Mononuclear cell (primary cell): ENCODE results near the gene KBTBD13. TPM values are rescaled to one million over a fixed set of nuclear protein-coding genes. Genes with fewer than 3 reads are reported as not detected.
"Not testable (repeated sequence)": the region's sequence is repeated elsewhere in the genome, so short reads cannot be mapped to it uniquely, and the experiment has no call there.

ENCODE experiments used
- H3K27me3 ChIP-seq: 2 replicates; pipeline ENCODE4 v1.6.0; 2011; ENCODE audit warnings: low read length, control low read depth; ENCODE audit not compliant: insufficient read depth
- H3K4me1 ChIP-seq: 2 replicates; pipeline ENCODE4 v1.5.1; 2011; ENCODE audit warnings: mild to moderate bottlenecking, low read length, control low read depth; ENCODE audit not compliant: insufficient read depth
- H3K4me3 ChIP-seq: 2 replicates; pipeline ENCODE4 v1.5.1; 2011; ENCODE audit warnings: mild to moderate bottlenecking, low read length, moderate library complexity
- H3K9me3 ChIP-seq: 2 replicates; pipeline ENCODE4 v1.5.1; 2011; ENCODE audit warnings: low read depth, mild to moderate bottlenecking, control low read depth, low read length
- total RNA-seq: library from RNA; depleted of rRNA; stranded (reverse); fragments of >200 nt; gene quantifications from one replicate; pipeline ENCODE4 v1.2.3, GENCODE V29; 2012

KBTBD13 gene
- total RNA-seq, 1 donor, result under 0.01 TPM

DNA sequence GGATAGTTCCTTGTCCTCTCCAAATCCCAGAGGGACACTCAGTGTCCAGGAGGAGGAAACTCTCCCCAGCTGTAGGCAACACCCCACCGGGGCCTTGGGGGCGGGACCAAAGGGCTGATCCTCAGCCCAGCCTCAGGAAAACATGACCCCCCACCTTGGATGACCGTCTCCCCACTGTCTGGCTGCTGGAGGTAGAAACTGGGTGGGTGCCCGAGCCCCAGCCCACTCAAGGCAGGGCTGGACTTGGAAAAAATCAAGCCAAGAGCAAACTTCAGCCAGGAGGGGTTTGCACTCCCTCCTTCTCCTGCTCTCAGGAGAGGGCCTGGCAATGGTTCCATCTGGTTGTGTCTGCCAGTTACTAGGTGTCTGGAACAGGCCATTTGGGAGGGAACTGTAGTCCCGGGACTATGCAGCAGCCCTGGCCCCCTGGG is 5.2 kb upstream of the KBTBD13 start:
- Histone ChIP-seq H3K4me1 (no peaks in the 10 kb centered on the region), H3K9me3 (no peaks in the 10 kb centered on the region), H3K27me3 (peaks cover 22% of the 10 kb centered on the region), H3K4me3 (no peak overlapping the region)

- no peaks in the 10 kb centered on the region for H3K9me3 ChIP-seq
Measured at GRCh38 chr15:65072027-65072426, 4.5 kb upstream of the KBTBD13 start.

GRCh38 chr15:65072617-65073016 is 3.9 kb upstream of the KBTBD13 start:
- no peaks in the 10 kb centered on the region for H3K4me1 ChIP-seq
- peaks cover 11% of the 10 kb centered on the region for H3K27me3 ChIP-seq
- H3K4me3 ChIP-seq, result no peak overlapping the region
- no peaks in the 10 kb centered on the region for H3K9me3 ChIP-seq

More at GRCh38 chr15:65072027-65072426, 4.5 kb upstream of the KBTBD13 start:
- H3K4me3 ChIP-seq, result no peak overlapping the region
- H3K27me3 ChIP-seq, result peaks cover 15% of the 10 kb centered on the region
- H3K4me1 ChIP-seq, result no peaks in the 10 kb centered on the region

DNA sequence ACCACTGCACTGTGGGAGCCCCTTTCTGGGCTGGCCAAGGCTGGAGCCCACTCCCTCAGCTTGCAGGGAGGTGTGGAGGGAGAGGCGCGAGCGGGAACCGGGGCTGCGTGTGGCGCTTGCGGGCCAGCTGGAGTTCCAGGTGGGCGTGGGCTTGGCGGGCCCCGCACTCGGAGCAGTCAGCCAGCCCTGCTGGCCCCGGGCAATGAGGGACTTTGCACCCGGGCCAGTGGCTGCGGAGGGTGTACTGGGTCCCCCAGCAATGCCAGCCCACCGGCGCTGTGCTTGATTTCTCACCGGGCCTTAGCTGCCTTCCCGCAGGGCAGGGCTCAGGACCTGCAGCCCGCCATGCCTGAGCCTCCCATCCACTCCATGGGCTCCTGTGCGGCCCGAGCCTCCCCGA is 1.6 kb upstream of the KBTBD13 start:
- not testable (repeated sequence) for H3K4me1 ChIP-seq, H3K27me3 ChIP-seq, H3K4me3 ChIP-seq, H3K9me3 ChIP-seq

DNA sequence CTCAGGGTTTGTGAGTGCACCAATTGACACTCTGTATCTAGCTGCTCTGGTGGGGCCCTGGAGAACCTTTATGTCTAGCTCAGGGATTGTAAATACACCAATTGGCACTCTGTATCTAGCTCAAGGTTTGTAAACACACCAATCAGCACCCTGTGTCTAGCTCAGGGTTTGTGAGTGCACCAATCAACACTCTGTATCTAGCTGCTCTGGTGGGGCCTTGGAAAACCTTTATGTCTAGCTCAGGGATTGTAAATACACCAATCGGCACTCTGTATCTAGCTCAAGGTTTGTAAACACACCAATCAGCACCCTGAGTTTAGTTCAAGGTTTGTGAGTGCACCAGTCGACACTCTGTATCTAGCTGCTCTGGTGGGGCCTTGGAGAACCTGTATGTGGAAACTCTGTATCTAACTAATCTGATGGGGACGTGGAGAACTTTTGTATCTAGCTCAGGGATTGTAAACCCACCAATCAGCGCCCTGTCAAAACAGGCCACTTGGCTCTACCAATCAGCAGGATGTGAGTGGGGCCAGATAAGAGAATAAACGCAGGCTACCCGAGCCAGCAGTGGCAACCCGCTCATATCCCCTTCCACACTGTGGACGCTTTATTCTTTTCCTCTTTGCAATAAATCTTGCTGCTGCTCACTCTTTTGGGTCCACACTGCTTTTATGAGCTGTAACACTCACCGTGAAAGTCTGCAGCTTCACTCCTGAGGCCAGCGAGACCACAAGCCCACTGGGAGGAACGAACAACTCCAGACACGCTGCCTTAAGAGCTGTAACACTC is 745 bp upstream of the KBTBD13 start:
- not testable (repeated sequence) for H3K9me3 ChIP-seq, H3K27me3 ChIP-seq, H3K4me1 ChIP-seq, H3K4me3 ChIP-seq

DNA sequence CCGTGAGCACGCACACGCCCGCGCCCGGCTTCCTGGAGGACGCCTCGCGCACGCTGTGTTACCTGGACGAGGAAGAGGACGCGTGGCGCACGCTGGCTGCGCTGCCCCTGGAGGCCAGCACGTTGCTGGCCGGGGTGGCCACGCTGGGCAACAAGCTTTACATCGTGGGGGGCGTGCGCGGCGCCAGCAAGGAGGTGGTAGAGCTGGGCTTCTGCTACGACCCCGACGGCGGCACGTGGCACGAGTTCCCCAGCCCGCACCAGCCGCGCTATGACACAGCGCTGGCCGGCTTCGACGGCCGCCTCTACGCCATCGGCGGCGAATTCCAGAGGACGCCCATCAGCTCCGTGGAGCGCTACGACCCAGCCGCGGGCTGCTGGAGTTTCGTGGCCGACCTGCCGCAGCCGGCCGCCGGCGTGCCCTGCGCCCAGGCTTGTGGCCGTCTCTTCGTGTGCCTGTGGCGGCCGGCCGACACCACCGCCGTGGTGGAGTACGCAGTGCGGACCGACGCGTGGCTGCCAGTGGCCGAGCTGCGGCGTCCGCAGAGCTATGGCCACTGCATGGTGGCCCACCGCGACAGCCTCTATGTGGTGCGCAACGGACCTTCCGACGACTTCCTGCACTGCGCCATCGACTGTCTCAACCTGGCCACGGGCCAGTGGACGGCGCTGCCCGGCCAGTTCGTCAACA is 890 bp downstream of the KBTBD13 start:
- Histone ChIP-seq H3K9me3 (no peaks in the 10 kb centered on the region), H3K27me3 (peaks cover 8% of the 10 kb centered on the region), H3K4me3 (no peak overlapping the region), H3K4me1 (peaks cover 4% of the 10 kb centered on the region)

DNA sequence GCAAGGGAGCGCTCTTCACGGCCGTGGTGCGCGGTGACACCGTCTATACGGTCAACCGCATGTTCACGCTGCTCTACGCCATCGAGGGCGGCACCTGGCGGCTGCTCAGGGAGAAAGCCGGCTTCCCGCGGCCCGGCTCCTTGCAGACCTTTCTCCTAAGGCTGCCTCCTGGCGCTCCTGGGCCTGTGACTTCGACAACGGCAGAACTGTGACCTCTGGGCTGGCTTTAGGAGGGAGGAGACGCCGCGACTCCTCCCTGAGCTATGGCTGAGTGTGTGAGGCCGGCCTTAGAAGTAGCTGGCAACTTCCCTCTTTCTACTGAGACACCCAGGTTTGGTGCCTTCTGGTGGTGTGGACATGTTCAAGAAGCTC is 1.4 kb downstream of the KBTBD13 start:
- Histone ChIP-seq H3K4me1 (peaks cover 4% of the 10 kb centered on the region), H3K27me3 (peaks cover 8% of the 10 kb centered on the region), H3K4me3 (no peak overlapping the region), H3K9me3 (no peaks in the 10 kb centered on the region)

- peaks cover 15% of the 10 kb centered on the region for H3K27me3 ChIP-seq
- H3K4me1 ChIP-seq, result peaks cover 4% of the 10 kb centered on the region
- H3K4me3 ChIP-seq, result no peak overlapping the region
- H3K9me3 ChIP-seq, result no peaks in the 10 kb centered on the region
Measured at GRCh38 chr15:65079580-65079979, 3.0 kb downstream of the KBTBD13 start.

DNA sequence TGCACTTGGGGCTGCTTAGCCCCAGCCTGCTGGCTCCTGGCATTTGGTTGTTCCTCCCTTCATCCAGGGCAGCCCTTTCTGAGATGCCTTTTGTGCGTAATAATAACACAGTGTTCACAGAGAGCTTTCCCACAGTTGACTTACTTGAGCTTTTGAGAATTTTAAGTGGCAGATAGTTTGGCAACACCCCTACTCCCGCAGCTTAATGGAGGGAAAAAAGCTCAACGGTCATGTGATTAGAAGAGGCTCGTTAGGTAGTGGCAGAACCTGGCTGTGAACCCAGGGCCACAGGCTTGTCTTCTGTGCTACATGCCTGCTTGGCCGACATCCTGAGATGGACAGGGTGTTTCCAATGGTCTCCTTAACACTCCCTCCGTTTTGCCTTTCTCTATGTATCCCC is 4.7 kb downstream of the KBTBD13 start:
- H3K4me3 ChIP-seq, result no peak overlapping the region
- H3K27me3 ChIP-seq, result peaks cover 15% of the 10 kb centered on the region

DNA sequence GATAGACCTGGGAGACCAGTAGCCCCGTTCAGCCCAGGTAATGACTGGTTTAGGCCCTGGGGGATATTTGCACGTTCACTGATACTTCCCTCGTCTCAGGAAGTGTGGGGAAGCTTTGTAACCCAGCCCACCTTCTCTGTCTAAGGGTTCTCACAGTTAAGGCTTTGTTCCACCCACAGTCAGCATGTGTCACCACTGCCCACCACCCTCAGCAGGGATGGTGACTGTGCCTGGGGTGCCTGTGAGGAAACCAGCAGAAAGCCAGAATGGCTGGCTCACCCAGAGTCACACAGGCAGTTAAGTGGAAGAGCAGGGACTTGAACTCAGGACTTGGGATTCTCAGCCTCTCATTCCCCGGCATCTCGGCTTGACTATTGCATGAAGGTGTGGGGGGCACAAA is 5.2 kb downstream of the KBTBD13 start:
- H3K9me3 ChIP-seq, result no peaks in the 10 kb centered on the region
- H3K4me1 ChIP-seq, result peaks cover 4% of the 10 kb centered on the region
- H3K27me3 ChIP-seq, result peaks cover 15% of the 10 kb centered on the region
- H3K4me3 ChIP-seq, result no peak overlapping the region

More for the DNA sequence above, 4.7 kb downstream of the KBTBD13 start:
- Histone ChIP-seq H3K9me3 (no peaks in the 10 kb centered on the region), H3K4me1 (peaks cover 4% of the 10 kb centered on the region)

GRCh38 chr15:65082303-65082953 is 5.9 kb downstream of the KBTBD13 start:
- Histone ChIP-seq H3K4me3 (no peak overlapping the region), H3K4me1 (peaks cover 4% of the 10 kb centered on the region), H3K27me3 (peaks cover 15% of the 10 kb centered on the region)

DNA sequence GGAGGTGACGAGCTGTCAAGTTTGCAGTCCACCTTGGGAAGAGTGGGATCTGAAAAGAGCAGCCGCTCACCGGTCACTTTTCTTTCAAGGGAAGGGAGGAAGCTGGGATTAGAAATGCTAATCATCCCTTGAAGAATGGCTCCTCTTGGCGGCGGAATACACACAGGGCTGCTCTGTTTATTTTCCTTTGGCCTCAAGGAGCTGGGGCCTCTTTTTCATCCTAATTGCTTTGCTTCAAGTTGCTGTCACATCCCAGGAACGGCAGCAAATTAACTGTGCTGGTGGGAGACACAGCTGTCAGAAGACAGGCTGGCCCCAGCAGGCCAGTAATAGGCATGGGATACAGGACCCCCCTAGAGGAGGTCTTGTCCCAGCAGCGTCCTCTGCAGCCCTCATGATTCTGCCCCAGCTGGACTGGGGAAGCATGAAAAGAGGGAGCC is 6.7 kb downstream of the KBTBD13 start:
- Histone ChIP-seq H3K27me3 (peaks cover 12% of the 10 kb centered on the region), H3K4me3 (no peak overlapping the region), H3K4me1 (no peaks in the 10 kb centered on the region)

More at GRCh38 chr15:65082303-65082953, 5.9 kb downstream of the KBTBD13 start:
- no peaks in the 10 kb centered on the region for H3K9me3 ChIP-seq

DNA sequence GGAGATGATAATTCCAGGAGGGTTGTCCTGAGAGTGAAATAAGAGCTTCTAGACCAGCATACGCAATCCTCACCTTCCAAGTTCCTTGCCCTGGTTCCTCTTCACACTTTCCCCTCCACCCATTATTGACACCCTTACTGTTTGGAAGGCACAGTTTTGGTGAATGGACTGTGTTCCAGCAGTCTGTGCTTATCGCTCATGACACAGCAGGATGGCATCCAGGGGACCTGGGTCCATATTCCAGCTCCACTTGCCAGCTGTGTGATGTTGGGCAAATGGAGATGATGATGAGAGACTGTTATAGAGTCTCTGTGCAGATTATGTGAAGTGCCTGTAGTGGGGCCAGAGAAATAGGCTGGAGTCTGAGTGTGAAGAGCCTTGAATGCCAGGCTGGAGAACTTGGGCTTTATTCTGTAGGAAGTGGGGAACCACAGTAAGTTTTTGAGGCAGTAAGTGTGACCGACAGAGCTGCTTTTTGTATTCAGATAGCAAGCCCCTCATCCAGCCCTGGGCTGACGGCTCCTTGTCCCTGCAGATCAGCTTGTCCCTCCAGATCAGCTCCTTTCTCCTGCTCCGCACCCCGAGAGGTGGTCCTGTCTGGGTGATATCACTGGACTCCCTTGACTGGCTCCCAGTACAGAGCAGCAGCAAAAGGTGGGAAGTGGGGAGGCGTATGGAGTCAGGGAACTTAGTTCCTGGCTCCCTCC is 8.1 kb downstream of the KBTBD13 start:
- H3K4me1 ChIP-seq, result no peaks in the 10 kb centered on the region
- H3K27me3 ChIP-seq, result peaks cover 7% of the 10 kb centered on the region
- no peaks in the 10 kb centered on the region for H3K9me3 ChIP-seq

More for the DNA sequence above, 6.7 kb downstream of the KBTBD13 start:
- no peaks in the 10 kb centered on the region for H3K9me3 ChIP-seq

GRCh38 chr15:65085207-65085753 is 8.7 kb downstream of the KBTBD13 start:
- peaks cover 7% of the 10 kb centered on the region for H3K27me3 ChIP-seq
- no peaks in the 10 kb centered on the region for H3K4me1 ChIP-seq
- no peaks in the 10 kb centered on the region for H3K9me3 ChIP-seq
- no peak overlapping the region for H3K4me3 ChIP-seq

More for the DNA sequence above, 8.1 kb downstream of the KBTBD13 start:
- H3K4me3 ChIP-seq, result no peak overlapping the region
